Measurements from ENCODE around the gene RPL28. TPM values are rescaled to one million over a fixed set of nuclear protein-coding genes. Genes with fewer than 3 reads are reported as not detected.

RPL28 gene
- total RNA-seq, 3 donors from 2014 or later (not counting 1 experiment from before 2014, with no cell fraction given): 1,373 to 1,704 (median 1,679) TPM

DNA sequence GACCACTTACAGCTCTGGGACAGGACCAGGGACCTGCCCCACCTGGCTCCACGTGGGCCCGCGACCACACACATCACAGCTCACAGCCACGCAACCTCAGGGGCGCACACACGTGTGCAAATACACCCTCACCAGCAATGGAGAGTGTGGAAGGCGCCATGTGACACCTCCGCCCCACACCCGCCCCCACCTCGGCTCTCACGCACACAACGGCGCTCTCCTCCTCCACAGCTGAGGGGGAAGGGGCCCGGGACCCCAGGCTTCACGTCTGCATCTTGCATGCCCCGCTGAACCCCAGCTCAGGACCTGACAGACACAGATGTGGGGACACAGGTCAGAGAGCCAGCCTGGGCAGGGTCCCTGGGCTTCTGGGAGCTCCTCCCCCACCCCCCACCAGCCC is 63.7 kb downstream of the RPL28 start:
- Mint-ChIP-seq H3K9me3 (no peaks in the 10 kb centered on the region), H3K36me3 (no peaks in the 10 kb centered on the region)
- no peaks in the 10 kb centered on the region for H3K36me3 ChIP-seq (ENCODE audit: control insufficient read depth, insufficient read depth, low read length)

DNA sequence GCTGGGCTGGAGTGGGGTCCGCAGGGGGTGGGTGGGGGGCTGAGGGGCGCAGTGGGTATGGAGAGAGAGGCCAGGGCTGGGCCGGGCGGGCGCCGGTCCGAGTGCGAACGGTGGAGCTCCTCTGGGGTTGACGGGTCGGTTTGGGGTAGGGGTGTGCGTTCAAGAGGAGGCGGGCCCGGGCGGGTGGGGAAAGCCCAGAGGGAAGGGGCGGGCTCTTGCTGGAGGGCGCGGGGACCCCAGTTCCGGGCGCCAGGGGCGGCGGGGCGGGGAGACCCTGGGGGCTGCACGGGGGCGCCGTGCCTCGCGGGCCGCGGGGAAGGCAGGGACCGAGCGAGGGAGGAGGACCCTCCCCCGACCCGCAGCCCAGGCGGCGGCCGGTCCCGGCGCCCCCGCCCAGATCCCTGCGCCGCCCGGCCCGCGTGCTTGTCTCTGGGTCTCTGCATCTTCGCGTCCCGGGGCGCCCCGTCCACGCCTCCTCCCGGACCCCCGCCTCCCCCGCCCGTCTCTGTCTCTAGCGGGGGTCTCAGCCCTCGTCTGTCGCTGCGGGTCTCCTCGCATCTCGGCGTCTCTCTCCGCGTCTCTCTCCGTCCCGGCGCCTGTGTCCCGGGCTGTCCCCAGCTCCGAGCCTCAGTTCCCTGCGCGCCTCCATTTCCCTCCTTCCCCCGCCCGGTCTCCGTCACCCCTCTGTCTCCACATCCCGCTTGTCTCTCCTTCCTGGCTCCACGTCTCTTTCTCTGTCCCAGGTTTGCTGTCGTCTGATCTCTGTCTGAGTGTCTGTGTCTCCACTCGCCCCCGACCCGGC is 65.6 kb downstream of the RPL28 start:
- intact Hi-C loops (cut with micrococcal nuclease): no loop called here
- Mint-ChIP-seq H3K36me3 (no peaks in the 10 kb centered on the region), H3K27ac (peak overlapping the region in 1 of 2 donors; percentile 82), H3K4me1 (peaks cover 0 to 17% of the 10 kb centered on the region in 2 donors), H3K4me3 (no peak overlapping the region), H3K27me3 (ENCODE audit: low read depth in 2 of 2) (peaks cover 8 to 26% of the 10 kb centered on the region in 2 donors), H3K9me3 (no peaks in the 10 kb centered on the region)
- Histone ChIP-seq H3K27ac (ENCODE audit: low read length) (no peak overlapping the region), H3K4me1 (ENCODE audit: control insufficient read depth, insufficient read depth, low read length) (peaks cover 12% of the 10 kb centered on the region), H3K9me3 (ENCODE audit: control insufficient read depth, insufficient read depth, low read length) (no peaks in the 10 kb centered on the region), H3K36me3 (ENCODE audit: control insufficient read depth, insufficient read depth, low read length) (no peaks in the 10 kb centered on the region), H3K27me3 (ENCODE audit: control insufficient read depth, insufficient read depth, low read length) (peaks cover 25% of the 10 kb centered on the region), H3K4me3 (ENCODE audit: low read length) (no peak overlapping the region)
- peak in 2 of 3 donors; percentile 49 to 58 for ATAC-seq
- TF ChIP-seq, protein P1, sequence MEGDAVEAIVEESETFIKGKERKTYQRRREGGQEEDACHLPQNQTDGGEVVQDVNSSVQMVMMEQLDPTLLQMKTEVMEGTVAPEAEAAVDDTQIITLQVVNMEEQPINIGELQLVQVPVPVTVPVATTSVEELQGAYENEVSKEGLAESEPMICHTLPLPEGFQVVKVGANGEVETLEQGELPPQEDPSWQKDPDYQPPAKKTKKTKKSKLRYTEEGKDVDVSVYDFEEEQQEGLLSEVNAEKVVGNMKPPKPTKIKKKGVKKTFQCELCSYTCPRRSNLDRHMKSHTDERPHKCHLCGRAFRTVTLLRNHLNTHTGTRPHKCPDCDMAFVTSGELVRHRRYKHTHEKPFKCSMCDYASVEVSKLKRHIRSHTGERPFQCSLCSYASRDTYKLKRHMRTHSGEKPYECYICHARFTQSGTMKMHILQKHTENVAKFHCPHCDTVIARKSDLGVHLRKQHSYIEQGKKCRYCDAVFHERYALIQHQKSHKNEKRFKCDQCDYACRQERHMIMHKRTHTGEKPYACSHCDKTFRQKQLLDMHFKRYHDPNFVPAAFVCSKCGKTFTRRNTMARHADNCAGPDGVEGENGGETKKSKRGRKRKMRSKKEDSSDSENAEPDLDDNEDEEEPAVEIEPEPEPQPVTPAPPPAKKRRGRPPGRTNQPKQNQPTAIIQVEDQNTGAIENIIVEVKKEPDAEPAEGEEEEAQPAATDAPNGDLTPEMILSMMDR (IDR thresholded peaks at IDR 0.05): no peak
- peak in 1 of 2 donors; percentile 57 for DNase-seq
- WGBS (ENCODE audit: insufficient coverage): 1% methylated on average over 77 of the region's 80 CpGs

More for the DNA sequence above, 63.7 kb downstream of the RPL28 start:
- H3K4me3 ChIP-seq (ENCODE audit: low read length): no peak overlapping the region
- Mint-ChIP-seq H3K27ac (peak overlapping the region in 1 of 2 donors; percentile 82), H3K27me3 (ENCODE audit: low read depth in 2 of 2) (peaks cover 14 to 35% of the 10 kb centered on the region in 2 donors), H3K4me3 (no peak overlapping the region), H3K4me1 (peaks cover 0 to 17% of the 10 kb centered on the region in 2 donors)
- peaks cover 29% of the 10 kb centered on the region for H3K27me3 ChIP-seq (ENCODE audit: control insufficient read depth, insufficient read depth, low read length)
- DNase-seq (no peak), ATAC-seq (no peak)
- 30% methylated on average over 16 of the region's 16 CpGs for whole genome bisulfite sequencing (ENCODE audit: insufficient coverage)
- intact Hi-C loops (cut with micrococcal nuclease): no loop called here
- TF ChIP-seq, protein P1 (IDR thresholded peaks at IDR 0.05): no peak
- no peak overlapping the region for H3K27ac ChIP-seq (ENCODE audit: low read length)
- no peaks in the 10 kb centered on the region for H3K9me3 ChIP-seq (ENCODE audit: control insufficient read depth, insufficient read depth, low read length)
- H3K4me1 ChIP-seq (ENCODE audit: control insufficient read depth, insufficient read depth, low read length): peaks cover 12% of the 10 kb centered on the region

DNA sequence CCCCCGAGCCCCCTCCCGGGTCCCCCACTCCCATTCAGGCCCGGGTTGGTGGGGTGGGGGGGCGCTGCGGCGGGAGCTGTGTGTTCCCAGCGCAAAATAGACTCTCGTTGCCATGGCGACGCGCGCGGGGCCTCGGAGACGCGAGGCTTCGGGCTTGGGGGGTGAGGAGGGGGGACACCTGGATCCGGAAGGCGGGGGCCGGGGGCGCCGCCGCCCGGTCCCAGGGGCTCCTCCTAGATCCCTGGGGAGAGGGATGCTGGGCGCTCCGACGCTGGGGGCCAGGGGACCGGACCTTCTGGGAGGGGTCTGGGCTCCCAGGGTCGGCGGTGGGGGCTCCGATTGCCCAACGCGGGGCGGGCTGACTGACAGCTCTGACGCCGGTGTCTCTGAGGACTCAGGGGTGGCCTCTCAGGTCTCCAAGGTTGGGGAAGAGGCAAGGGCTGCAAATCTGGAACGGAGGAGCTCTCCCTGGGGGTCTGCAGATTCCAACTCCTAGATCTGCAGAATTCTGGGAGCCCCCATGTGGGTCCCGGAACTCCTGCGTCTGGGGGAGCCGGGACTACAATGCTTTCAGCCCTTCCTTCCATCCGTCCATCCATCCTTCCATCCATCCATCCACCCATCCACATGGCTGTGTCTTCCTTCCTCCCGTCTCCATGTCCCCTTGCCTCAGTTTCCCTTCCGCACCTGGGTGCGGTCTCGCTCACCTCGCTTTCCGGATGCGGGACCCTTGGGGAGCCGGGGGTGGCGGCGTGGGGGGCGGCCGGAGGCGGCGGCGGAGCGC is 66.4 kb downstream of the RPL28 start:
- Histone ChIP-seq H3K36me3 (ENCODE audit: control insufficient read depth, insufficient read depth, low read length) (no peaks in the 10 kb centered on the region), H3K27ac (ENCODE audit: low read length) (no peak overlapping the region), H3K27me3 (ENCODE audit: control insufficient read depth, insufficient read depth, low read length) (peaks cover 23% of the 10 kb centered on the region), H3K9me3 (ENCODE audit: control insufficient read depth, insufficient read depth, low read length) (no peaks in the 10 kb centered on the region), H3K4me3 (ENCODE audit: low read length) (no peak overlapping the region), H3K4me1 (ENCODE audit: control insufficient read depth, insufficient read depth, low read length) (peaks cover 12% of the 10 kb centered on the region)
- 3% methylated on average over 54 of the region's 57 CpGs for WGBS (ENCODE audit: insufficient coverage)
- ATAC-seq (peak in 1 of 3 donors; percentile 28), DNase-seq (peak in 1 of 2 donors; percentile 65)
- peak overlapping the region in 1 of 2 donors; percentile 70 for H3K27ac Mint-ChIP-seq
- H3K9me3 Mint-ChIP-seq: no peaks in the 10 kb centered on the region
- H3K36me3 Mint-ChIP-seq: no peaks in the 10 kb centered on the region
- intact Hi-C loops (cut with micrococcal nuclease): no loop called here
- no peak overlapping the region for H3K4me3 Mint-ChIP-seq
- H3K4me1 Mint-ChIP-seq: peaks cover 0 to 17% of the 10 kb centered on the region in 2 donors
- H3K27me3 Mint-ChIP-seq (ENCODE audit: low read depth in 2 of 2): peaks cover 8 to 26% of the 10 kb centered on the region in 2 donors
- TF ChIP-seq, protein P1 (IDR thresholded peaks at IDR 0.05): no peak

Other genes starting within 250 kb of the RPL28 start
- gene TNNT1, start 236.7 kb upstream of the RPL28 start, total RNA-seq: under 1 TPM in 1 of 3 donors, not detected in 2; 0.94 TPM
- under 1 TPM in 1 of 3 donors, not detected in 2; 0.94 TPM for gene TNNI3, start 228.2 kb upstream of the RPL28 start, total RNA-seq
- gene DNAAF3, start 219.3 kb upstream of the RPL28 start, total RNA-seq: not detected
- gene SYT5, start 205.6 kb upstream of the RPL28 start, total RNA-seq: 1 to 10 TPM; 4.9 to 6.1 (median 5.3) TPM
- gene PTPRH, start 176.4 kb upstream of the RPL28 start, total RNA-seq: under 1 TPM in 1 of 3 donors, not detected in 2; 0.45 TPM
- 10 to 100 TPM; 12.6 to 14.7 (median 14.6) TPM for gene TMEM86B, start 157.2 kb upstream of the RPL28 start, total RNA-seq
- 100 to 1,000 TPM; 252 to 275 (median 260) TPM for gene PPP6R1, start 126.9 kb upstream of the RPL28 start, total RNA-seq
- gene HSPBP1, start 105.8 kb upstream of the RPL28 start, total RNA-seq: 10 to 100 TPM; 17.1 to 19.5 (median 18.5) TPM
- 1 to 10 TPM; 6.0 to 9.8 (median 6.5) TPM for gene BRSK1, start 101.9 kb upstream of the RPL28 start, total RNA-seq
- gene TMEM150B, start 60.6 kb upstream of the RPL28 start, total RNA-seq: 1 to 10 TPM in 1 of 3 donors, under 1 TPM in 1, not detected in 1; 0.87 to 2.1 TPM
- 100 to 1,000 TPM in 1 of 3 donors, 10 to 100 TPM in 2; 44.5 to 147 (median 46.8) TPM for gene KMT5C, start 46.1 kb upstream of the RPL28 start, total RNA-seq
- 1 to 10 TPM in 1 of 3 donors, under 1 TPM in 1, not detected in 1; 0.26 to 6.5 TPM for gene COX6B2, start 31.2 kb upstream of the RPL28 start, total RNA-seq
- not detected for gene GARIN5B, start 22.7 kb upstream of the RPL28 start, total RNA-seq
- under 1 TPM; 0.14 to 0.35 (median 0.27) TPM for gene IL11, start 15.5 kb upstream of the RPL28 start, total RNA-seq
- gene TMEM190, start 9.1 kb upstream of the RPL28 start, total RNA-seq: not detected
- 1 to 10 TPM; 2.9 to 5.1 (median 4.0) TPM for gene TMEM238, start 1.6 kb upstream of the RPL28 start, total RNA-seq
- 100 to 1,000 TPM in 1 of 3 donors, 10 to 100 TPM in 2; 60.2 to 107 (median 63.9) TPM for gene UBE2S, start 21.9 kb downstream of the RPL28 start, total RNA-seq
- gene SHISA7, start 57.4 kb downstream of the RPL28 start, total RNA-seq: not detected
- gene ISOC2, start 75.7 kb downstream of the RPL28 start, total RNA-seq: 10 to 100 TPM in 1 of 3 donors, 1 to 10 TPM in 2; 7.2 to 12.4 (median 9.5) TPM
- gene C19orf85, start 78.8 kb downstream of the RPL28 start, total RNA-seq: not detected
- 10 to 100 TPM; 20.8 to 28.7 (median 24.1) TPM for gene ZNF628, start 90.7 kb downstream of the RPL28 start, total RNA-seq
- 10 to 100 TPM in 1 of 3 donors, 1 to 10 TPM in 2; 8.7 to 12.5 (median 8.8) TPM for gene NAT14, start 99.3 kb downstream of the RPL28 start, total RNA-seq
- gene SSC5D, start 102.5 kb downstream of the RPL28 start, total RNA-seq: under 1 TPM; 0.11 to 0.68 (median 0.58) TPM
- gene SBK2, start 151.2 kb downstream of the RPL28 start, total RNA-seq: not detected
- gene SBK3, start 159.6 kb downstream of the RPL28 start, total RNA-seq: not detected
- 10 to 100 TPM in 1 of 3 donors, 1 to 10 TPM in 2; 8.3 to 11.2 (median 9.5) TPM for gene ZNF579, start 194.9 kb downstream of the RPL28 start, total RNA-seq
- 10 to 100 TPM in 2 of 3 donors, 1 to 10 TPM in 1; 8.5 to 18.2 (median 10.3) TPM for gene FIZ1, start 213.6 kb downstream of the RPL28 start, total RNA-seq
- gene ZNF524, start 214.4 kb downstream of the RPL28 start, total RNA-seq: 10 to 100 TPM in 2 of 3 donors, 1 to 10 TPM in 1; 9.2 to 12.6 (median 12.5) TPM
- gene ZNF865, start 219.7 kb downstream of the RPL28 start, total RNA-seq: 10 to 100 TPM; 18.5 to 22.1 (median 20.9) TPM
- 1 to 10 TPM; 6.4 to 7.9 (median 7.1) TPM for gene ZNF784, start 238.6 kb downstream of the RPL28 start, total RNA-seq

All from natural killer cell (primary cell).